ENCODE data around the gene PTPRN2. TPM values are rescaled to one million over a fixed set of nuclear protein-coding genes. Genes with fewer than 3 reads are reported as not detected.

The PTPRN2 gene
- total and polyA plus RNA-seq, 2 of the 13 experiments (the other 11 are each of a cell fraction or from before 2014, with no cell fraction given) = 2.5 to 24.2 TPM

DNA sequence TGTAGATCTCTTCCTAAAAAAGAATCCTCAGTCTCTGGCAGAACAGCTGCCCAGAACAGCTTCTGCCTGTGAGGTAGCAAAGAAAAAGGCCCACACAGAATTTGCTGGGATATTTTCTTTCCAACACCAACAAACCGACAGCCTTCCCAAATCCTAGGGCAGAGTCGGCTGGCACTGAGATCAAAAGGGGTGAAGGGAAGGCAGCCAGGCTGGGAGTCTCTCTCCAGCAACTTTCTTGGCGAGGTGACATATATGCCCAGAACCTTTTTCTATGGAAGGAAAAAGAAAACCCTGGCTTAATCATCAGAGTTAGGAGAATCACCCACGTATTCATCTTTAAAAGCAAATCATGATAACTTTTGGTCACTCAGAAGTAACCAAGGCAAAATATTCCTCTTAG, 971.2 kb downstream of the PTPRN2 start:
- no peak overlapping the region for H2AFZ ChIP-seq (ENCODE audit: low read length)
- no TSS peak for BruUV-seq (replicated peaks)
- no peak overlapping the region for H3K4me3 ChIP-seq (replicated peaks in 1 of 3; ENCODE audit: insufficient read depth in 1 of 3, low read depth in 2 of 3, low read length in 3 of 3)
- no peak for DNase-seq (ENCODE audit: low spot score)
- WGBS (ENCODE audit: low lambda C conversion rate) = 63% methylated on average over 4 of the region's 4 CpGs
- no peak overlapping the region for H3K27ac ChIP-seq (ENCODE audit: extremely low read length, insufficient read depth, low read length)
- peaks cover 2 to 61% of the 10 kb centered on the region in 2 experiments; a peak in 4 of 5 replicates for H3K27me3 ChIP-seq (ENCODE audit: control insufficient read depth in 1 of 2, insufficient read depth in 2 of 2, low read length in 2 of 2)
- no peaks in the 10 kb centered on the region for H3K36me3 ChIP-seq (replicated peaks in 1 of 2; ENCODE audit: control insufficient read depth in 1 of 2, insufficient read depth in 2 of 2, low read length in 2 of 2)
- ATAC-seq = no peak
- in situ Hi-C loops (cut with HindIII; ENCODE audit: extremely low pct_ligation_motif_present, low pct_unique_long_range_greater_than_20kb) (no loop called here), intact Hi-C loops (cut with micrococcal nuclease; ENCODE audit: unreplicated experiment) (no loop called here)
- no peaks in the 10 kb centered on the region for H3K79me2 ChIP-seq (ENCODE audit: insufficient read depth, low read length)
- H3K4me1 ChIP-seq (ENCODE audit: insufficient read depth, low read length) = no peaks in the 10 kb centered on the region
- H4K20me1 ChIP-seq (ENCODE audit: insufficient read depth, low read length) = no peaks in the 10 kb centered on the region
- no peak overlapping the region for H3K4me2 ChIP-seq (ENCODE audit: low read depth, low read length)
- POLR2A ChIA-PET = no interaction called here
- FAIRE-seq = no peak
- CTCF ChIA-PET (ENCODE audit: low intra/inter-chr PET ratio, low total read pairs) = no interaction called here
- no peak overlapping the region for H3K9ac ChIP-seq (ENCODE audit: insufficient read depth, low read depth, low read length)
- no peaks in the 10 kb centered on the region for H3K9me3 ChIP-seq (ENCODE audit: low read length)
- no peak for TF ChIP-seq ZFP90 (CRISPR knock-in tag; IDR thresholded peaks at IDR 0.05; ENCODE audit: borderline replicate concordance)
- TF ChIP-seq, protein P1, sequence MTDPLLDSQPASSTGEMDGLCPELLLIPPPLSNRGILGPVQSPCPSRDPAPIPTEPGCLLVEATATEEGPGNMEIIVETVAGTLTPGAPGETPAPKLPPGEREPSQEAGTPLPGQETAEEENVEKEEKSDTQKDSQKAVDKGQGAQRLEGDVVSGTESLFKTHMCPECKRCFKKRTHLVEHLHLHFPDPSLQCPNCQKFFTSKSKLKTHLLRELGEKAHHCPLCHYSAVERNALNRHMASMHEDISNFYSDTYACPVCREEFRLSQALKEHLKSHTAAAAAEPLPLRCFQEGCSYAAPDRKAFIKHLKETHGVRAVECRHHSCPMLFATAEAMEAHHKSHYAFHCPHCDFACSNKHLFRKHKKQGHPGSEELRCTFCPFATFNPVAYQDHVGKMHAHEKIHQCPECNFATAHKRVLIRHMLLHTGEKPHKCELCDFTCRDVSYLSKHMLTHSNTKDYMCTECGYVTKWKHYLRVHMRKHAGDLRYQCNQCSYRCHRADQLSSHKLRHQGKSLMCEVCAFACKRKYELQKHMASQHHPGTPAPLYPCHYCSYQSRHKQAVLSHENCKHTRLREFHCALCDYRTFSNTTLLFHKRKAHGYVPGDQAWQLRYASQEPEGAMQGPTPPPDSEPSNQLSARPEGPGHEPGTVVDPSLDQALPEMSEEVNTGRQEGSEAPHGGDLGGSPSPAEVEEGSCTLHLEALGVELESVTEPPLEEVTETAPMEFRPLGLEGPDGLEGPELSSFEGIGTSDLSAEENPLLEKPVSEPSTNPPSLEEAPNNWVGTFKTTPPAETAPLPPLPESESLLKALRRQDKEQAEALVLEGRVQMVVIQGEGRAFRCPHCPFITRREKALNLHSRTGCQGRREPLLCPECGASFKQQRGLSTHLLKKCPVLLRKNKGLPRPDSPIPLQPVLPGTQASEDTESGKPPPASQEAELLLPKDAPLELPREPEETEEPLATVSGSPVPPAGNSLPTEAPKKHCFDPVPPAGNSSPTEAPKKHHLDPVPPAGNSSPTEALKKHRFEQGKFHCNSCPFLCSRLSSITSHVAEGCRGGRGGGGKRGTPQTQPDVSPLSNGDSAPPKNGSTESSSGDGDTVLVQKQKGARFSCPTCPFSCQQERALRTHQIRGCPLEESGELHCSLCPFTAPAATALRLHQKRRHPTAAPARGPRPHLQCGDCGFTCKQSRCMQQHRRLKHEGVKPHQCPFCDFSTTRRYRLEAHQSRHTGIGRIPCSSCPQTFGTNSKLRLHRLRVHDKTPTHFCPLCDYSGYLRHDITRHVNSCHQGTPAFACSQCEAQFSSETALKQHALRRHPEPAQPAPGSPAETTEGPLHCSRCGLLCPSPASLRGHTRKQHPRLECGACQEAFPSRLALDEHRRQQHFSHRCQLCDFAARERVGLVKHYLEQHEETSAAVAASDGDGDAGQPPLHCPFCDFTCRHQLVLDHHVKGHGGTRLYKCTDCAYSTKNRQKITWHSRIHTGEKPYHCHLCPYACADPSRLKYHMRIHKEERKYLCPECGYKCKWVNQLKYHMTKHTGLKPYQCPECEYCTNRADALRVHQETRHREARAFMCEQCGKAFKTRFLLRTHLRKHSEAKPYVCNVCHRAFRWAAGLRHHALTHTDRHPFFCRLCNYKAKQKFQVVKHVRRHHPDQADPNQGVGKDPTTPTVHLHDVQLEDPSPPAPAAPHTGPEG (CRISPR knock-in tag; IDR thresholded peaks at IDR 0.05) = no peak
- no peak for TF ChIP-seq ZSCAN22 (CRISPR knock-in tag; IDR thresholded peaks at IDR 0.05)
- TF ChIP-seq NR2F6 (IDR thresholded peaks at IDR 0.05) = no peak
- TF ChIP-seq NR2F6 (CRISPR knock-in tag; IDR thresholded peaks at IDR 0.05) = no peak
- TF ChIP-seq, protein P2, sequence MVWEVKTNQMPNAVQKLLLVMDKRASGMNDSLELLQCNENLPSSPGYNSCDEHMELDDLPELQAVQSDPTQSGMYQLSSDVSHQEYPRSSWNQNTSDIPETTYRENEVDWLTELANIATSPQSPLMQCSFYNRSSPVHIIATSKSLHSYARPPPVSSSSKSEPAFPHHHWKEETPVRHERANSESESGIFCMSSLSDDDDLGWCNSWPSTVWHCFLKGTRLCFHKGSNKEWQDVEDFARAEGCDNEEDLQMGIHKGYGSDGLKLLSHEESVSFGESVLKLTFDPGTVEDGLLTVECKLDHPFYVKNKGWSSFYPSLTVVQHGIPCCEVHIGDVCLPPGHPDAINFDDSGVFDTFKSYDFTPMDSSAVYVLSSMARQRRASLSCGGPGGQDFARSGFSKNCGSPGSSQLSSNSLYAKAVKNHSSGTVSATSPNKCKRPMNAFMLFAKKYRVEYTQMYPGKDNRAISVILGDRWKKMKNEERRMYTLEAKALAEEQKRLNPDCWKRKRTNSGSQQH (CRISPR knock-in tag; IDR thresholded peaks at IDR 0.05; ENCODE audit: low read depth) = no peak
- no peak for TF ChIP-seq GTF3A (CRISPR knock-in tag; conservative IDR thresholded peaks at IDR 0.05)
- TF ChIP-seq JUND (CRISPR knock-in tag; IDR thresholded peaks at IDR 0.05) = no peak
- TF ChIP-seq, protein P3, sequence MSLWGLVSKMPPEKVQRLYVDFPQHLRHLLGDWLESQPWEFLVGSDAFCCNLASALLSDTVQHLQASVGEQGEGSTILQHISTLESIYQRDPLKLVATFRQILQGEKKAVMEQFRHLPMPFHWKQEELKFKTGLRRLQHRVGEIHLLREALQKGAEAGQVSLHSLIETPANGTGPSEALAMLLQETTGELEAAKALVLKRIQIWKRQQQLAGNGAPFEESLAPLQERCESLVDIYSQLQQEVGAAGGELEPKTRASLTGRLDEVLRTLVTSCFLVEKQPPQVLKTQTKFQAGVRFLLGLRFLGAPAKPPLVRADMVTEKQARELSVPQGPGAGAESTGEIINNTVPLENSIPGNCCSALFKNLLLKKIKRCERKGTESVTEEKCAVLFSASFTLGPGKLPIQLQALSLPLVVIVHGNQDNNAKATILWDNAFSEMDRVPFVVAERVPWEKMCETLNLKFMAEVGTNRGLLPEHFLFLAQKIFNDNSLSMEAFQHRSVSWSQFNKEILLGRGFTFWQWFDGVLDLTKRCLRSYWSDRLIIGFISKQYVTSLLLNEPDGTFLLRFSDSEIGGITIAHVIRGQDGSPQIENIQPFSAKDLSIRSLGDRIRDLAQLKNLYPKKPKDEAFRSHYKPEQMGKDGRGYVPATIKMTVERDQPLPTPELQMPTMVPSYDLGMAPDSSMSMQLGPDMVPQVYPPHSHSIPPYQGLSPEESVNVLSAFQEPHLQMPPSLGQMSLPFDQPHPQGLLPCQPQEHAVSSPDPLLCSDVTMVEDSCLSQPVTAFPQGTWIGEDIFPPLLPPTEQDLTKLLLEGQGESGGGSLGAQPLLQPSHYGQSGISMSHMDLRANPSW (CRISPR knock-in tag; IDR thresholded peaks at IDR 0.05; ENCODE audit: borderline replicate concordance) = no peak
- TF ChIP-seq, protein P4, sequence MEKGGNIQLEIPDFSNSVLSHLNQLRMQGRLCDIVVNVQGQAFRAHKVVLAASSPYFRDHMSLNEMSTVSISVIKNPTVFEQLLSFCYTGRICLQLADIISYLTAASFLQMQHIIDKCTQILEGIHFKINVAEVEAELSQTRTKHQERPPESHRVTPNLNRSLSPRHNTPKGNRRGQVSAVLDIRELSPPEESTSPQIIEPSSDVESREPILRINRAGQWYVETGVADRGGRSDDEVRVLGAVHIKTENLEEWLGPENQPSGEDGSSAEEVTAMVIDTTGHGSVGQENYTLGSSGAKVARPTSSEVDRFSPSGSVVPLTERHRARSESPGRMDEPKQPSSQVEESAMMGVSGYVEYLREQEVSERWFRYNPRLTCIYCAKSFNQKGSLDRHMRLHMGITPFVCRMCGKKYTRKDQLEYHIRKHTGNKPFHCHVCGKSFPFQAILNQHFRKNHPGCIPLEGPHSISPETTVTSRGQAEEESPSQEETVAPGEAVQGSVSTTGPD (CRISPR knock-in tag; IDR thresholded peaks at IDR 0.05) = no peak
- TF ChIP-seq, protein P5, sequence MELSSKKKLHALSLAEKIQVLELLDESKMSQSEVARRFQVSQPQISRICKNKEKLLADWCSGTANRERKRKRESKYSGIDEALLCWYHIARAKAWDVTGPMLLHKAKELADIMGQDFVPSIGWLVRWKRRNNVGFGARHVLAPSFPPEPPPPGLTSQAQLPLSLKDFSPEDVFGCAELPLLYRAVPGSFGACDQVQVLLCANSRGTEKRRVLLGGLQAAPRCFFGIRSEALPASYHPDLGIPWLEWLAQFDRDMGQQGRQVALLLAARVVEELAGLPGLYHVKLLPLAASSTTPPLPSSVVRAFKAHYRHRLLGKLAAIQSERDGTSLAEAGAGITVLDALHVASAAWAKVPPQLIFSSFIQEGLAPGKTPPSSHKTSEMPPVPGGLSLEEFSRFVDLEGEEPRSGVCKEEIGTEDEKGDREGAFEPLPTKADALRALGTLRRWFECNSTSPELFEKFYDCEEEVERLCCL (CRISPR knock-in tag; IDR thresholded peaks at IDR 0.05; ENCODE audit: borderline replicate concordance) = no peak
- TF ChIP-seq IRF2 (CRISPR knock-in tag; IDR thresholded peaks at IDR 0.05) = no peak
- TF ChIP-seq MED1 (CRISPR knock-in tag; IDR thresholded peaks at IDR 0.05) = no peak
